ENCODE results near the gene NOX3. TPM values are rescaled to one million over a fixed set of nuclear protein-coding genes. Genes with fewer than 3 reads are reported as not detected.

NOX3 gene
- polyA plus RNA-seq, 1 donor: 1.6 TPM

DNA sequence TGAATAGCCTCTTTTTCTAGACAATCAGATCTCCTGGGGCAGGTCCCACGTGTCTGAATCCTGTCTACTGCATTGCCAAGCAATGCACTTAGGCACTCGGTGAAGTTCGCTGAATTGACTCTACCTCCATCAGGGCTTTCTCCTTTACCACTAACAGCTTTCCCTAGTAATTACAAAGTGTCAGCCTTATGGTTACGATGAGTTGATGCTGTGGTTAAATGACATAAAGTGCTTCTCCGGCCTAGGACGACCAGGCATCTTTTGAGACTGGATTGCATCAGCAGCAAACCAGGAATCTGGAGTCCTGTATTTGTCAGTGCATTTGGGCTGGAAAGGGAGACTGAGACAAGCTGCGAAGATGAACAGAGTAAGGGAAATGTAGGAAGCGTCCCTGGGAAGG lies 21.5 kb downstream of the NOX3 start:
- DNase-seq: no peak

DNA sequence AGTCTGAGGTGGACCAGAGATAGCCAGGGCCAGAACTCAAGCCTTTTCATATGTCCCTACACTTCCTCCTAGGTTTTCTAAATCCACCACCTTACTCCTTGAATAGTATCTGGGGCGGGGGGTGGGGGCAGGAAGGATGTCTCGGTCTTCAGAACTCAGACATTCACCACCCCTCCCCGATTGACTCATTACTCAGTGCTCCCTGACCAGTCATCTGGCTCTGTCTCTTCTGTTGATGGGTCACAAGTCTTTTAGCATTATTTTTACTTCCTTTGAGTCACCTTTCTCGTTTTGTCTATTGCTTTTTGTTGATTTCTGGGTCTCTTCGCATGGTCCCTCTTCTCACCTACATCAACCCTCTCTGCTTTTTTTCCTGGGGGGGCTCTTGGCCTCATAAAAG lies 23.3 kb downstream of the NOX3 start:
- no peak for DNase-seq

DNA sequence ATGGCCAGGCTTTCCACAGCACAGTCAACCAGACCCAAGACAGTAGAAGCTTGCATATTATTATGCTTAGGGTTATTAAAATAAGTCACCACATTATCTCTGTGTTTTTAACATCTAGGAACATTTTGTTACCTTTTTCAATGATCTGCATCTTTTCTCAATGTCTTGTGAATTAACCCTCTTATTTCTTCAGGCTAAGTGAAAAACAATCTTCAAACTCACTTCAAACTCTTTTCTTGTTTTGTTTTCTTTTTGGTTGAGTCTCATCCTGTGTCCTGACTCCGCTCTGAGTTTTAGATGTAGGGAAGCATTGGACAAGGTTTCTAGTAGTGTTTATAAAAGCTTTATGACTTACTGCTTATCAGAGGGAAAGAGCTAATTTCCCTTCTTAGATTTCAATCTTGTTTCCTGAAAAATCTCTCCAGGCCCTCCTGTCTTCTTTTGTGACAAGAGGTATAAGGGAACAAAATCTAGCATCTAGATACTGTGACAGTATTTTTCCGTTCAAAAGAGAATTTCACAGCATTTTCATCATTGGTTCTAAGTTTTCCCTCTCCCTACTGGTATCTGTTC lies 26.2 kb downstream of the NOX3 start:
- no peak for DNase-seq

DNA sequence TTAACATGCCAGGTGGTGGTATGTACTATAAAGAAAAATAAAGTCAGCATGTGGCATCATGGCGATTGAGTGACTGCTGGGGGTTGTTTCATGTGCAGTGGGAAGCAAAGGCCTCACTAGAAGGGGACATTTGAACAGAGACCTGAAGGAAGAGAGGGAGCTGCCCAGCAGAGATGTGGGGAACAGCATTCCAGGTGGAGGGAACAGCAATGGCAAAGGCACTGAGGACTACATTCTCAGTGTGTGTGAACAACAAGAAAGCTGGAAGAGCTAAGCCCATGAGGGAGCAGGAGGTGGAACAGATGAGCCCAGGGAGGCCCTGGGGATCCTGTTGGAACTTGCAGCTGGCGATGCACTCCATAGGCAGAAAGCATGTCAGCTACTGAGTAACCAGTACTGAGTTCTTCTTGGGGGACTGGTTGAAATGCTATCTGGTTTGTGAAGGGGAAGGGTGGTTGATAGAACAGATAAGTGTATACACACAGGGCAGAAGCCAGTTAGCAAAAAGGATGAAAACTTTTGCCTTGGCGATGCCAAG lies 29.2 kb downstream of the NOX3 start:
- DNase-seq: no peak

DNA sequence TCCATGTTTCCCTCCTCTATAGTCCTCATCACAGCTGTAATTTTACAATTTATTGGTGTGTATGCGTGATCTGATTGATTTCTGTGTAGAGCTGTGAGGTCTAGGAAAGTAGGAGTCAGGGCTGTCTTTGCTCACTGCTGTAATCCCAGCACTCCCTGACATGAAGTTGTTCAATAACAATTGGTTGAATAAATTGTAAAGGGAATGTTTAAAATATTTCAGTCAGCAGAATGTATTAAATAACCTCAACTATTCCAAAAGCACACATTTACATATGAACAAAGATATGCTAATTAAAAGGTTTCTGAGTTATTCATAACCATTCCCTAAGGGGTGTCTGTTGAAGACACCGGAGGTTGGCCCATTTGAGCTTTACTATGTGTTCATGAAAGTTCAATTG lies 31.5 kb downstream of the NOX3 start:
- no peak for DNase-seq

DNA sequence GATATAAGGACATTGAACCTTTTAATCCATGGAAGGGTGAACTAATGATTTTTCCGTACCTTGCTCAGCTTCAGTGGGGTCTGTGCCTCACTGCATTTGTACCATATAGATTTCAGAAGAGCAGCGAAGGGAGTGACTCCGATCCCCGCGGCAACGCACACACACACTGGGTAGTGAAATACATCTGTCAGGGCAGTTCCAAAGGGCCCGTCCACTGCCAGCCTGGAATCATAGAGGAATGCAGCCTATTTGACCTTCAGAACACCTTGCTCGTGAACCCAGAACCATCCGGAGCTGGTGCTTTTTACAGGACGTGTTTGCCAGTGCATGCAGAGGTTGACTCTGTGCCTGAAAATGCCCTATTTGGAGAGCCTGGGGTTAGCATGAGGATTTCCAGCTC lies 33.0 kb downstream of the NOX3 start:
- DNase-seq: no peak

DNA sequence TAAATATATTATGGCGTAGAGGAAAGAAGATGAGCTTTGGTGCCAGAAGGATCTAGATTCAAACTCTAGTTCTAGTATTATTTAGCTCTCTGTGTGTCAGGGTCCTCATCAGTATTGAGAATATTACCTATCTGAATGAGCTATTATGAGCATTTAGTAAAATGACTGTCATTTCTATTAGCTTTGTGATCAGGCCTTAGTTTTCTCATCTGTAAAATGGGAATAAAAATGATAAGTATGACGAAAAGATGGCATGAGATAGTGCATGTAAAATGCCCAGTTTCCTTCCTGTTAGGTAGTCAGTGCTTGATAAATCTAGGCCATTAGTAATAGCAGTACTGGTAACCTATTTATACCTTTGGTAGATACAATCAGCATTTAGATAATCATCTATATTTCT lies 35.1 kb downstream of the NOX3 start:
- DNase-seq: no peak

DNA sequence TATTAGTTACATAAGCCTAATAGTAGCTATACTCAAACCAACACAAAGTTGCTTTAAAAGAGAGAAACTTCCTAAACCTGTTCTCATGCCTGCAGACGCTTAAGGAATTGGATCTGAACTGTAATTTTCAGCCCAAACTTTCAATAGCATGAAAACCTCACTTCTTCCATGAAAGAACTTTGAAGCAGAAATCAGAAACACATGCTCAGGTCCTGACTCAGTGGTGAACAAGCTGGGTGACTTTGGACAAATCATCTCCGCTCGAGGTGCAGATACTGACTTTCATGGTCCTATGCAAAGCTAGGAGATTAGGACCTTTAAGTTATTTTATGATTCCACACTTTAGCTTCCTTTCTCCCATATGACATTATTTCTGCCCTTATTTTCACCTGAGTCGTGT lies 36.5 kb downstream of the NOX3 start:
- no peak for DNase-seq

DNA sequence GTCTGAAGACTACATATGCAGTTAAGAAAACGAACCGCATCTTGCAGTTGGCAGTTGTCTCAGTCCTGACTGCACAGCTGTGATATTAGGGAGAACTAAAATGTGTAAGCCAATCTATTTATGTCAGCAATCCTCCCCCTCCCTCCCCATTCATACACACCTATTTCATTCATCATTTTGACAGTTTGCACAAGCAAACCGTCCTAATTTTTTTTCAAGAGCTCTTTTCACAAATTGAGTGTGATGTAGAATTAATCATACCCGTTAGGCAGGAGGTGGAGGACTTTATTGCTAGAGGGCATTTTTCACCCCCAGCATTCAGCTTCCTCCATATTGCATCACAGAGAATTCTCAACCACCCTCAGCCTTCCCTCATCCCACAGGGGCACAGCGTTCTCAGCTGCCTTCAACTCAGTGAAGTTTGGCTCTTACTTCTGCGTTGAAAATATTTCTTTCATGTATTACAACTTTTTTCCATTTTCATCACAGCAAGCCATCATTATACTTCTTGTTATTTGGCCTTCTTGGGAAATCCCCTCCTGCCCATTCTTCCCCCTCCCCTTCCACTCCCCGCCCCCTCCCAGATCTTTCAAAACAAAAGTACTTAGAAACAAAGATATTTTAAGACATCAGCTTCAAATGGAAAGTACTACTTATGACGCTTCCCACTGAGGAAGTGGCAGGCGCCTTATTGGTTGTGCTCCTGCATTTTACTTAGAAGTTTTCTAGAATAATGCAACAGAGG lies 37.5 kb downstream of the NOX3 start:
- no peak for DNase-seq

DNA sequence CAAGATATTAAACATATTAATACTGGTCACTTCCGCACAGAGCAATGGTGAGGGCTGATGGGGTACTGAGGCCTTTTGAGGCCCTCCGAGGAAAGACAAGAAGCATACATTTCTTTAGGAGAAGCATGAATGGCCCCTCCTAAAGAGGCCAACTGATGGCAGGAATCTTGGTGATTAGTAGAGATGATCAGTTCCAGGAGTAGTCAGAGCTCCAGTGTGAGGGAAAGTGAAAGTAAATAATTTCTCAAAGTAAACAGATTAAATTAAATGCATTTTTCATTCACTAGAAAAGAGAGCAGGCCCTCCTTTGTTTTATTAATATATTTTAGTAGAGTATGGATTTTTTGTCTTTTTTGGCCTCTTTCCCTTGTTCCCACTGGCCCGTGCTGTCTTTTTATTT lies 38.2 kb downstream of the NOX3 start:
- DNase-seq: no peak

DNA sequence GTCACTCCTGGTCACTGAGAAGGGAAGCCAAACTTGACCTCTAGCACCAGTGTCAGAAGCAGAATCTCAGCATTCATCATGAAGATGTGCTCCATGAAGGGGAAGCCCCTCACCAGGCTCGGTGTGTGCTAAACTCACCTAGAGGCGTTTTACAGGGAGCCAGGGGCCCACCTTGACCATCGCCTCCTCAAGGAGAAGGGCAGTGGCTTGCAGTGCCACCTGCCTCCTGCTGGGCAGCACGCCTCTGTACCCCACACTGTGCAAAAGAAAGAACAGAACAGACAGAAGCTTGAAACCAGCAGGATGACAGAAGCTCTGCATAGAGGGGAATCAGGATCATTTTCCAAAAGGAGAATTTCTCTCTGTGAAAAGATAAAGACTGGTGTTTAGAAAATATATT lies 39.7 kb downstream of the NOX3 start:
- no peak for DNase-seq

DNA sequence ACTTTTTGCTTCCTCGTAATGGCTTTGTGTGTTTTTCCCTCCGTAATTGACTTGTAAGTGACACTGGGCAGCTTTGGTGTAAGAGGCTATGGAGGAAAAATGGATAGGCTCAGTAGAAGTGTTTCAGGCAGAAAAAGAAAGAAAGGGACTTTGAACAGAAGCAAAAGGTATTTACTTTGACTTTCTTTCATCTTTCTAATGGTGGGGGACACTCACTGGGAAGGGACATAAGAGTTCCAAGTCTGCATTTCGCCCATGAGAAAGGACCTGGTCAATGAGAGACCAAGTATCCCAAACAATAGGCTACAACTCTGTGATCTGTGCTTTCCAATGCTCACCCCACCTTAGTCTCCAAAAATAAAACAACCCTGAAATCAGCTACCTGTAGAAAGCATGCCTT lies 41.6 kb downstream of the NOX3 start:
- DNase-seq: no peak

DNA sequence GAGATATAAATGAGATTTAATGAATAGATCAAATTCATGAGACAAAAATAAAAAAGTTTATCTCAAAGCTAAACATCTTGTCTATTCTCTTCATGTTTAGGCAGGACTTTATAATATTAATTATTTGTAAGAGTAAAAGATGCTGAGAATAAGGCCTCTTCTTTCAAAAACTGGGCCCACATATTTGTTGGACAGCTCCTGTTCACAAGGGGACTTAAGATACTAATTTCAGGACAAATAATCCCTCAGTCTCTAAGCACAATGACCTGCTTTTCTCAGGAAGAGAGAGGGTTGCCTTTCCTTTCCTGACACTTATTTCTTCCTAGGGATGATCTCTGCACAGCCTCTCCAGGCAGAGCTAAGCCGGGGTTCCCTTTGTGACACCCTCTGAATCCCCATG lies 43.3 kb downstream of the NOX3 start:
- no peak for DNase-seq

DNA sequence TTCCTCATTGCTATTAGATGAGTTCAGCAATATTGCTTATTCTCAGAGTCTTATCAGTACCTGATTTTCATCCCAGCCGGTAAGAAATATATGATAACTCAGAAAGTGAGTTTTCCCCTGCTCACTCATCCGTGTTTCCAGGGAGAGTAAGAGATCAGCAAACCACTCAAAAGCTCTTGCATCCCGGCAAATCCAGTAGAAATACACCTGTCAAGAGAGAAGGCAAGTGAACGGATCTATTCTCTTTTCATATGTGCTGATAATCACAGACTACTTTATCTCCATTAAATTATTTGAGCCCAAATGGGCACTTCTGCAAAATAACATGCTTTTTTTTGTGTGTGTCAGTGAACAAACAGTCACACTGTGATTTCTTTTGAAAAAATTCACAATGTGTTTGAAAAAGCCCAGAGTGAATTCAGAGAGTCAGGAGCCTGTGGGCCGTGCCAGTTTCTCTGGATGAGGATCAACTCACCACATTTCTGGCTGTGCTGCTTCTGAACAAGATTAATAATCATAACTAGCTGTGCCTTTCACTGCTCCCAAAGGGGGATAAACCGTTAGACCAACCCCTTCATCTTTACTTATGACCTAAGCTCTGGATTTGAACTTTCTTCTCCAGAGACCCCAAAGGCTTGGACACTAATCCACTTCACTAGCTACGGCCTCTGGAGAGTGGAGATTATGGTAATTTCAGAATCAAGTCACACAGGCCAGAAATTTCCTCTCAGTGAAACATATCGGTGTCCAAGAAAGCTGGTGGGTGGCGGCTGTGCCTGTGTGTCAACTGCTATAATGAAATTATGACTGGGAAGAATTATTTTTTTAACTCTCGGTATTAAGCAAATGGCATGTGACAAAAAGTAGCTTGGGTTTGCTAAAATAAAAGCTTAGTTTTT lies 44.2 kb downstream of the NOX3 start:
- no peak for DNase-seq

DNA sequence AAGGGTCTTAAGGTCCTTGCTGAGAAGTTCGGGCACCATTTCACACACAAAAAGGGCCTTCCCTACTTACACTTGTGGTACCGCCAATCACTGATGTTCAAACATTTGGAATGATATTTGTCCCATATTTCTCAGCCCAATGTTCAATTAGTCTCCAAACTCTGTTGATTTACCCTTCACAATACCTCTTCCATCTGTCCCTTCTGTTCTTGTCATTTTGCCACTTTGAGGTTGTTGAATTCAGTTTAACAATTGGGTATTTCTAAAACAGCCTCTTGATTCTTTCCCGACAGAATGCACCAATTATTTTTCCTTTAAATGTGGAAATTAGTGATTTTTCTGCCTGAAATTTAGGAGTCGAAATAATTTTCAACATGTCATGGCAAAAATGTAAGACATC lies 46.2 kb downstream of the NOX3 start:
- no peak for DNase-seq

DNA sequence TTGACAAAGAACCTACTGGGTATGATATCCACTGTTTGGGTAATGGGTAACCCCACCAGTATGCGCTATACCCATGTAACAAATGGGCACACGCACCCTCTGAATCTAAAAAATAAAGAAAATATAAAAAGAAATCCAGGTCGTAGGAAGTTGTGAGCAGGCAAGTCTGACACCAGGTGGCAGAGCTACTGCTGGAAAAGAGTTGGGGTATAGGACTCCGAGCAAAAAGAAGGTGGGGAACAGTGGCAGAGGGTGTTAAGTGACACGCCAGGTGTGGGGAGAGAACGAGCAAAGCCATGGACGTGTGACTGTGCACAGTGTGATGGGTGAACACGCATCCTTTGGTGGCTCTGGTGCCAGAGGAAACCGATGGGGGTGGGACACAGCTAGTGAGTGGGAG lies 46.7 kb downstream of the NOX3 start:
- no peak for DNase-seq

DNA sequence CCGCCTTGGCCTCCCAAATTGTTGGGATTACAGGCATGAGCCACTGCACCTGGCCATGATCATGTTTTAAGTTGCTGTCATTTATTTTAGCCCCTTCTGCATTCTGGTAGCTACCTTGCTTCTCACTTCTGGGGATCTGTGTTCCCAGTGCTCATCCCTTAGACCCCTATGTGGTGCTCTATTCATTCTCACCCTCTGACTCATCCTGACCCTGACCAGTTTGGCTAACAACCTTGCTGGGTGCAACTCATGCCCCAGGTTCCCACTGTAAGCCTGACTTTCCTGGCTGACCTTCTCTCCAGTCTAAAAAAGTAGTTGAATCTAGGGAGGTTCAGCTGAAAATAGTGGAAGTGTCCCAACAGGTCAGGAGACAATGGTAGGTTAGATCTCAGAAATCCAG lies 47.4 kb downstream of the NOX3 start:
- no peak for DNase-seq

DNA sequence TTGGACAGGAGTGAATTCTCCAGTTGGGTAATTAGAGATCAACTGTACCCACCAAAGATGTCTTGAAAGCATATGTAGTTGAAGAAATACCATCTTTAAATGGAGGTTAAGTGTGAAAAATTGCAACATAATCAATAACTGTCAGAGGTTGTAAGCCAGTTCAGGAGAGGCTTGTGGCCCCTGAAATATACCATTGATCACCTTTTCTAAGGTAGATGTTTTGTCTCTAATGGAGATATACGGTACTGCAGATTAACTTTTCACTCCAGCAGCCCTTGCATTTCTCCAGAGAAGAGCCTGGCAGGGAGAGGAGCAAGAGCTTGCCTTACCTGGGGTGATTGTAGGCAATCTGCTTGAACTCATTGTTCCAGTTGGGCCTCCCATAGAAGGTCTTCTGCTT lies 48.8 kb downstream of the NOX3 start:
- DNase-seq: no peak

DNA sequence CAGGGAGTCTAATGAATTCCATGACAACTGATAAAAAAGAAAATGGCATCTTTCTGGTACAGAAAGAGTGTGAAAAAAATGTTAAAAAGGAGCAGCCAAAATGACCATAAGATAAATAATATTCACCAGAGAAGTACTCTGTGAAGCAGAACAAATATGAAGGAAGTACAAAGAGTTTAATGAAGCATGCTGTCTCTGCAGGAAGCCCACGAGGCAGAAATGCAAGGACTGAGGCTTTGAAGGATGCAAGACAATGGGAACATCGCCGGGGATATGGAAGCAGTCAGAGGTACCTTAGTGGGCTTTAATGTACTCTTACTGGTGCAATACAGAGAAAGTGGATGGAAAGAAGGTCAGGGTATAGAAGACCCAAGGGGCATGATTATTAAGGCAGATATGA lies 50.7 kb downstream of the NOX3 start:
- DNase-seq: no peak

DNA sequence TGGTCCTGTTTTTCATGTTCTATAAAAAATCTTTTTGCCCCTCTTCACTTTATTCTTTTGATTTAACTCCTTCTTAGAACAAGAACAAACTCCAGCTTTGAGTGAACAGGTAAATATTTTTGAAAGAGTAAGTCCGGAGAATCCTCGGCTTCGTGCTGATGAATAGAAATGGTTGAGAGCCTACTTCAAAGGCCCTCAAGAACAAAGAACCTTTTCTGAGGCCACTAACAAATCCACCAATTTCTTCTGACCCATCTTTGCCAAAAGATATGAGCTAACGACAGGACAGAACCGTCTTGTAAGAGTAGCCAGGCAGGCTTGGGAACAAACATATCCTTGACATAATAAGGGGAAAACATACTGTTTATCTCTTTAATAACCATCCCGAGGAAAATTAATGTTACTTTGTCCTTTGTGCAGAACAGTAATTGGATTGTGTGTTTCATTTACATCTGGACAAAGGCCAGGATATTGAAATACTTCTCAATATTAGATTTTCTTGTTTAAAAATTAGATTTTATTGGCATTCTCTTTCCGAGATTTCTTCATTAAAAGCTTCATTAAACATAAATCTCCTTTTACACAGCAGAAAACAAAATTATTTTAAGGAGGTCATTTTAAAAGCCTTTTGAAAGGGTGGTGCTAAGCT lies 52.9 kb downstream of the NOX3 start:
- no peak for DNase-seq

DNA sequence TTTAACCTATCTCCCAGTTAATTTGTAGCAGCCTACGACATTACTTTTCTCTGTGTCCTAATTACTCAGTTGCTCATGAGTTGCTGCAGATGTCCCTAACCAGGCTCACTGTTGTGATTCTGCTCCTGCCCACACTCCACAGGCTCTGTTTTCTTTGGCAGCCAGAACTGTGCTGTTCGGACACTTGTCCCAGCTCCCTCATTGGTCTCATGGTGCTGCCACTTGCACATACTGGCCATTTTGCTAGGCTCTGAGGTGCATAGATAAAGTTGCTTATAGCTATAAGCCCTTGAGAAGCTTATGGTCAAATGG lies 55.0 kb downstream of the NOX3 start:
- DNase-seq: no peak

DNA sequence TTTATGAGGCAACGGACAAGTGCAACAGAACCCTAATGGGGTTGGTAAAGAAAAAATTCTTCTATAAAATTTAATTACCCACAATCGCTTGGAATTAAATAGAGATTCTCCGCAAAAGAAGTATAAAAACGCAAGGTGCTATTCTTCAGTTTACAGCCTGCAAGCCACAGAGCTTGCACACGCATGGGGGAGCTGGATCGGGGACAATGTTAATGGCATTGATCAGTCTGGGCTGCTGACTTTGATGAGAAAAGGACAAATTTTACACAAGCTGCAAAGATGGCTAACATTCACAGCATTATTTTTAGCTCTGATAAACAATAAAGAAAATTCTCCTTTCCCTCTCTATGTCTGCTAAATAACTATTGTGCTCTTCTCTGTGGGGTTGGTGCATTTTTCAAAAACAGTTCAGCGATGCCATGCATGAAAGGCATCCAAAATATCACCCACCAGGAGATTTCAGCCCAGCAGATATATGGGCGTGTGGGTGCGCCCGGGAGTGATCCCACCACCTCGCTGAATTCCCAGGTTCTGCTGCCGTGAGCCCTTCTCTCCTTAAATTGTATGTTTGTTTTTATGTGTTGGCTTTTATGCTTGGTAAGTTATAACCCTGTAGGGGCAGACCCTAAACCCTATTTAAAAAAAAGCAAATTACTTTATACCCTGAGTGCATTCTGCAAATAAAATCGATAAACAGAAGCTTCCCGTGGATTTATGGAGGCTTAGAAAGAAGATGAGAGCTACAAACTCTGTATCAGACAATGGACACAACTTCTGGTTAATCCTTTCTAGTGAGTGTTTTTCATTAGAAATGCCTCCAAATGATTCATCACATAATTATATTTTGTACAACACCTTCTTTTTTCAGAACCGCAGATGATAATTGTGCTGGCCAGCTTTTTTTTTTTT lies 55.6 kb downstream of the NOX3 start:
- no peak for DNase-seq
